Erythroblast (primary cell): ENCODE measurements around the gene CCDC68.
A peak's percentile ranks its signal among the peaks of the same experiment; 100 is the strongest.

ENCODE experiments used
- DNase-seq, 2 experiments: peaks; one replicate each; lab custom pipeline; 2025; lab: John Stamatoyannopoulos, UW
- GATA1 ChIP-seq: IDR thresholded peaks from 2 replicates; pipeline ENCODE4 v1.6.1; 2011; ENCODE audit warnings: low read depth, mild to moderate bottlenecking, control low read depth, low read length, moderate library complexity
- POLR2A ChIP-seq: IDR thresholded peaks from 2 replicates; pipeline ENCODE4 v1.6.1; 2011; ENCODE audit warnings: mild to moderate bottlenecking, low read length

Gene CCDC68

GRCh38 chr18:54958704-54959625 is at the start of gene CCDC68:
CCDC68 (minus strand) TSS chr18:54959461; CDS start chr18:54942791, 16,670 bp downstream.
- peak; percentile 21 for TF ChIP-seq POLR2A
- TF ChIP-seq GATA1 = no peak
- DNase-seq = peak; percentile 85

- DNase-seq = no peak
- no peak for TF ChIP-seq POLR2A
These were observed 48.3 kb upstream of the CCDC68 start for GRCh38 chr18:55007602-55008001.

- TF ChIP-seq GATA1 (no peak), POLR2A (no peak)
- no peak for DNase-seq
These were observed 44.4 kb upstream of the CCDC68 start for GRCh38 chr18:55003695-55004094.

GRCh38 chr18:55002261-55002660 is 43.0 kb upstream of the CCDC68 start:
- TF ChIP-seq GATA1 (no peak), POLR2A (no peak)
- no peak for DNase-seq

- no peak for TF ChIP-seq POLR2A
- no peak for TF ChIP-seq GATA1
- no peak for DNase-seq
These were observed 42.2 kb upstream of the CCDC68 start for GRCh38 chr18:55001394-55002024.

- TF ChIP-seq POLR2A (no peak), GATA1 (no peak)
- DNase-seq = no peak
These were observed 41.3 kb upstream of the CCDC68 start for GRCh38 chr18:55000529-55000928.

GRCh38 chr18:54999016-54999415 is 39.8 kb upstream of the CCDC68 start:
- no peak for DNase-seq
- TF ChIP-seq GATA1 (no peak), POLR2A (no peak)

GRCh38 chr18:54995421-54996143 is 36.3 kb upstream of the CCDC68 start:
- TF ChIP-seq POLR2A = no peak
- no peak for TF ChIP-seq GATA1
- DNase-seq = no peak

GRCh38 chr18:54991981-54992380 is 32.7 kb upstream of the CCDC68 start:
- TF ChIP-seq POLR2A = no peak
- no peak for TF ChIP-seq GATA1
- DNase-seq = no peak

- TF ChIP-seq POLR2A (no peak), GATA1 (no peak)
- DNase-seq = no peak
These were observed 25.6 kb upstream of the CCDC68 start for GRCh38 chr18:54984908-54985307.

- no peak for DNase-seq
- TF ChIP-seq POLR2A (no peak), GATA1 (no peak)
These were observed 24.5 kb upstream of the CCDC68 start for GRCh38 chr18:54983791-54984190.

GRCh38 chr18:54983041-54983686 is 23.9 kb upstream of the CCDC68 start:
- TF ChIP-seq POLR2A (no peak), GATA1 (no peak)
- DNase-seq = peak; percentile 78

GRCh38 chr18:54981076-54981475 is 21.8 kb upstream of the CCDC68 start:
- TF ChIP-seq POLR2A (no peak), GATA1 (no peak)
- DNase-seq = no peak
